GM23248 (cell line): ENCODE measurements around the gene EDEM2.
"Not testable (repeated sequence)": the region's sequence is repeated elsewhere in the genome, so short reads cannot be mapped to it uniquely, and the experiment has no call there.

Experiments used
- EZH2 ChIP-seq: fragments of 200-600 bp; sonication (generic); IDR thresholded peaks from 2 replicates; pipeline ENCODE4 v1.6.1; 2018; ENCODE audit warnings: antibody characterized with exemption, mild to moderate bottlenecking; ENCODE audit not compliant: insufficient read depth, poor library complexity, severe bottlenecking
- EZH2phosphoT487 ChIP-seq: fragments of 200-600 bp; sonication (generic); IDR thresholded peaks from 2 replicates; pipeline ENCODE4 v1.6.1; 2018; ENCODE audit warnings: antibody characterized with exemption, moderate library complexity, mild to moderate bottlenecking, low read depth; ENCODE audit not compliant: insufficient read depth

DNA sequence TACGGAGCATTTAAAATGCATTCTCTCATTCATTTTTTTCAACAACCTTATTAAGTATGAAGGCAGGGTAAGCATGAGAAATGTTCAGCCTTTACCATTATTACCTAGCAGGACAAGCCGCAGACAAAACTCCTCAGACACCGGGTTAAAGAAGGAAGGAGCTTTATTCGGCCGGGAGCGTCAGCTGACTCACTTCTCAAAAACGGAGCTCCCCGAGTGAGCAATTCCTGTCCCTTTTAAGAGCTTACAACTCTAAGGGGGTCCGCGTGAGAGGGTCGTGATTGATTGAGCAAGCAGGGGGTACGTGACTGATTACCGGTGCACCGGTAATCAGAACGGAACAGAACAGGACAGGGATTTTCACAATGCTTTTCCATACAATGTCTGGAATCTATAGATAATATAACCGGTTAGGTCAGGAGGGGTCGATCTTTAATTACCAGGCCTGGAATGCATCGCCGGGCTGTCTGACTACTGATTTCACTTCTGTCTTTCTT lies 487 bp upstream of the EDEM2 start:
- not testable (repeated sequence) for TF ChIP-seq EZH2, EZH2phosphoT487
